GM19035 (cell line): ENCODE data around the gene SEC24A.
"Not testable (repeated sequence)": the region's sequence is repeated elsewhere in the genome, so short reads cannot be mapped to it uniquely, and the experiment has no call there.

Experiments used
- ATAC-seq: cut with Tn5 transposase; IDR thresholded peaks from one replicate; pipeline ENCODE4 v1.9.1; 2021; ENCODE audit not compliant: unreplicated experiment

The SEC24A gene

DNA sequence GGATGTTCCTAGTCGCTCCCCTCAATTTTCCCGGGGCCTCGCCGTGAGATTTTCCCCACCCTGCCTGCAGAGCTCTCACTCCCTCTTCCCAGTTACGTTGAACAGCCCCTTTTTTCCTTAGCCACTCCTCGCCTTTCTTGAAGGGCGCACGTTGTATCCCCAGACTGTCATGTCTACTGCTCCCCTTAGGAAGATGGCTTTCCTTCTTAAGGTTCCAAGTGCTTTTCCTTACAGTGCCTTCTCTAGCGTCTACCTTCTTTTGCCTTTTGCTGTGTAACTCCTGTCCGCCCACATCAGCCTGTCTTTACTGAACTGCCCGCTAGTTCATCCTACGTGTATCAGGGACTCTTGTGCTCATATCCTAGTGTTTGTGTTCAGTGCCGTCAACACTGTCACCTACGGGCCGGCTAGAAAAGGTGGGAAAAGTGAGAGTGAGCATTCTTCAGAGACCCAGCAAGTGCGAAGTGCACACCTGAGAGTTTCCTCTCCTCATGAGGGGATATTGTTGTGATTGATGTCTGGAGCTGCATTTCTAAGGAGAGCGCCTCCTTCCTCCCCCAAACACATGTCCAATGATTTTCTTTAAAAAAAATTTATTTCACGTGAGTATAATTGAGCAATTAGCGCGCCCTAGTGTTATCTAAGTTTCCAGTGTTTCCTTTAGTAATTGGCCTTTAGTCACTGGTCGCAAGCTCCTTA, 90.5 kb downstream of the SEC24A start:
- no peak for ATAC-seq

DNA sequence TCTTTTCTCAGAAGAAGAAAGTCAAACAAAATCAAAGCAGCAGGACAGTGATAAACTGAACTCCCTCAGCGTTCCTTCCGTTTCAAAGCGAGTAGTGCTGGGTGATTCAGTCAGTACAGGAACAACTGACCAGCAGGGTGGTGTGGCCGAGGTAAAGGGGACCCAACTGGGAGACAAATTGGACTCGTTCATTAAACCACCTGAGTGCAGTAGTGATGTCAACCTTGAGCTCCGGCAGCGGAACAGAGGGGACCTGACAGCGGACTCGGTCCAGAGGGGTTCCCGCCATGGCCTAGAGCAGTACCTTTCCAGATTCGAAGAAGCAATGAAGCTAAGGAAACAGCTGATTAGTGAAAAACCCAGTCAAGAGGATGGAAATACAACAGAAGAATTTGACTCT, 92.5 kb downstream of the SEC24A start:
- no peak for ATAC-seq

DNA sequence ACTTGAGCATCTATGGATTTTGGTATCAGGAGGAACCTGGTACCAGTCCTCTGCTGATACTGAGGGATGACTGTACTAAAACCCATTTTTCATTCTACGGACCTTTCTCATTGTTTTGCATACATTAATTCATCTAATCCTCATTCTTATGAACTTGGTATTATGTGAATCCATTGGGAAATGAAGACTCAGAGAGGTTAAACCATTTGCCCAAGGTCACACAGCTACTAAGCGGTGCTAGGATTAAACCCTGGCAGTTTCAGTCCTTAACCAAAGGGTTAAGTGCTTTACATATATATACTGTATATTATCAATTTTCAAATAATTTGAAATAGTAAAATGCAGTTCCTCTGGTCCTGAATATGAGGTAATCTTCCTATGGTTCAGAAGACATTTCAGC, 93.5 kb downstream of the SEC24A start:
- no peak for ATAC-seq

DNA sequence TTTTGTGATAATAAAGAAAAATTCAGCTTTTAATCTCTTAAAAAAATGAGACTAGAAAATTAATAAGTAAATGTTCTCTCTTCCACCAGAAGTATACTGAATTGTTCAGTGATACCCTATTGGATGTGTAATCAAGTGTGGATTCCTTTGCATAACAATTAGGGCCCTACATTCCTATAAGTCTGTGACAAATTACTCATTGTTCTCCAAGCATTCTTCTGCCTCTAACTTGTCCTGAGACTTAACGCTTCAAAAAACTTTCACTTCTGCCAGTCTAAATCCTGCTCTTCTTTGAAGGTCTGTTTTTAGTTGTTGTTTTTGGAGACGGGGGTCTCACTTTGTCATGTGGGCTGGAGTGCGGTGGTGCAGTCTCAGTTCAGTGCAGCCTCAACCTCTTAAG, 100.8 kb downstream of the SEC24A start:
- no peak for ATAC-seq

DNA sequence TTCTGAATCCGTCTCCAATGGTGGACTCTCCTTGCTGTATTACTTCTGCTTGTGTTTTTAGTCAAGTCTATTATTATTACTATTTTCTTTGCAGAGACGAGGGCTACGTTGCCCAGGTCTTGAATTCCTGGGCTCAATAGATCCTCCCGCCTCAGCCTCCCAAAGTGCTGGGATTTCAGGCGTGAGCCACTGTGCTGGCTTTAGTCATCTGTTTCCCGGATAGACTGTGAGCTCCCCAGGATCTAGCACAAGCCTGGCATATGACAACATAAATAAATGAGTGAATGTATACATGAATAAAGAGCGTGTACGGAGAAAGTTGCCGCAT, 109.6 kb downstream of the SEC24A start:
- ATAC-seq = peak; percentile 34

DNA sequence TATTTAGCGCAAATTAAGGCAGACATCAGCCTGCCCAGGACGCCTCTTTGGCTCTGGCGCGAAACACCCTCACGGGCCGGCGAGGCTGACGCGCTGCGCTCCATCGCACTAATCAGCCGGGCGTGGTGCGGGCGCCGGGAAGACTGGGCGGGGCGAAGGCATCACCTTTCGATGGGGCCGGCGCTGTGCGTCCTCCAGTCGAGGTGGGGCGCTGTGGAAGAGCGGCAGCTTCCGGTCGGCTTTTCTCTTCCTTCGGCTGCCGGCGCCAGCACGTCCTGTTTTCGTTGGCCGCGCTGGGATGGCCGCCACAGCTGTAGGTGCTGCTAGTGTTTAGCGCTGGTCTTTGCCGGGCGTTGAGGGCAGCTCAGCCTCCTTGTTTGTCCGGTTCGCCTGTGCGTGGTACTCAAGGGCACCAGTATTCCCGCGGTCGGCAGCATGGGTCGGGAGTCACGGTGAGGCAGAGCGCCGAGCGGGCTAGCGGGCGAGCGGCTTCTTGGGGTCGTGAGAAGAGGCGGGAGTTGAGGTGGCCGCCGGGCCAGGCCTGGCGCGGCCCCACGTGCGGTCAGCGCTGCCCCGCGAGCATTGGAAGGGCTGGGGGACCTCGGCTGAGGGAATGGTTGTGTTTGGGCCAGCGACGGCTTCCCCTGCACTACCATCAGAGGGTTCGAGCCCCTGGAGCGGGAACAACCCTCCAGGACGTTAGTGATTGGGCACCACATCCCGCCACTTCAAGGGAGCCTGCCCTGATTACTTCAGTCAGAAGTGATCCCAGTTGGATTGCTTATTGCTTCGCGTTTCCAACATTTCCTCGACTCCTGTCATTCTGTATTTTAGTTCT, 110.1 kb downstream of the SEC24A start, which contains the start of gene DDX46:
Gene DDX46, plus strand, starts transcription at position 276 of the 838 bp plus-strand sequence. Its CDS starts 160 bp downstream, at position 436.
- ATAC-seq = peak; percentile 97

DNA sequence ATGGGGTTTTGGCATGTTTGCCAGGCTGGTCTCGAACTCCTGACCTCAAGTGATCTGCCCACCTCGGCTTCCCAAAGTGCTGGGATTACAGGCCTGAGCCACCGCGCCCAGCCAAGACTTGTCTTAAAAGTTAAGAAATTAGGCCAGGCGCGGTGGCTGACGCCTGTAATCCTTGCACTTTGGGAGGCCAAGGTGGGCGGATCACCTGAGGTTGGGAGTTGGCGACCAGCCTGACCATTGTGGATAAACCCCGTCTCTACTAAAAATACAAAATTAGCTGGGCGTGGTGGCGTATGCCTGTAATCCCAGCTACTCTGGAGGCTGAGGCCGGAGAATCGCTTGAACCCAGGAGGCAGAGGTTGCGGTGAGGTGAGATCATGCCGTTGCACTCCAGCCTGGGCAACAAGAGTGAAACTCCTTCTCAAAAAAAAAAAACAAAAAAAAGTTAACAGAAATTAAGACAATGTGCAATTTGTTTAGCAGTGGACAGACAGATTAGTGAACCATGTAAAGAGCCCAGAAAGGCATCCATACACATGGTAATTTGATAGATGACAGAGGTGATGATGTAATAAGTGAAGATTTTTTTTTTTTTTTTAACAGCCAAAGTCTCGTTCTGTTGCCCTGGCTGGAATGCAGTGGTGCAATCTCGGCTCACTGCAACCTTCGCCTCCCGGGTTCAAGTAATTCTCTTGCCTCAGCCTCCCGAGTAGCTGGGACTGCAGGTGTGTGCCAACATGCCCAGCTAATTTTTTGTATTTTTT, 119.1 kb downstream of the SEC24A start:
- not testable (repeated sequence) for ATAC-seq

DNA sequence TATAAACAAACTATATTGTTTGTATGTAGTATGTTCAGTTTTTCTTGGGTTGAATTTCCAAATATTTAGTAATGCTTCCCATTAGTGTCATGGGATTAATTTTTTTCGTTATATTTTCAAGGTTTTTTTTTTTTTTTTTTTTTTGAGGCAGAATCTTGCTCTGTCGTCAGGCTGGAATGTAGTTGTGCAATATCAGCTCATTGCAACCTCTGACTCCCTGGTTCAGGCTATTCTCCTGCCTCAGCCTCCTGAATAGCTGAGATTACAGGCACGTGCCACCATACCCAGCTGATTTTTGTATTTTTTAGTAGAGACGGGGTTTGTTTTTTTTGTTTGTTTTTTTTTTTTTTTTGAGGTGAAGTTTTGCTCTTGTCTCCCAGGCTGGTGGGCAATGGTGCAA, 120.6 kb downstream of the SEC24A start:
- no peak for ATAC-seq

DNA sequence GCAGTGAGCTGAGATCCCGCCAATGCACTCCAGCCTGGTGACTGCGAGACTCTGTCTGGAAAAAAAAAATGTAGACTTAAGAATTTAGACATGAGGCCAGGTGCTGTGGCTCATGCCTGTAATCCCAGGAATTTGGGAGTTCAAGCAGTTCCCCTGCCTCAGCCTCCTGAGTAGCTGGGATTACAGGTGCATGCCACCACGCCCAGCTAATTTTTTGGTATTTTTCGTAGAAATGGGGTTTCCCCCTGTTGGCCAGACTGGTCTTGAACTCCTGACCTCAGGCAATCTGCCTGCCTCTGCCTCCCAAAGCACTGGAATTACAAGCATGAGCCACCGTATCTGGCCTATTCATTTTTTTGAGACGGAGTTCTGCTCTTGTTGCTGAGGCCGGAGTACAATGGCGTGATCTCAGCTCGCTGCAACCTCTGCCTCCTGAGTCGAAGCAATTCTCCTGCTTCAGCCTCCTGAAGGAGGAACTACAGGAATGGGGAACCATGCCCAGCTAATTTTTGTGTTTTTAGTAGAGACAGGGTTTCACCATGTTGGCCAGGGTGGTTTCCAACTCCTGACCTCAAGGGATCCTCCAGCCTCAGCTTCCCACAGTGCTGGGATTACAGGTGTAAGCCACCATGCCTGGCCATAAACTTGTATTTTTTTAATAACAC, 124.0 kb downstream of the SEC24A start:
- ATAC-seq = no peak

DNA sequence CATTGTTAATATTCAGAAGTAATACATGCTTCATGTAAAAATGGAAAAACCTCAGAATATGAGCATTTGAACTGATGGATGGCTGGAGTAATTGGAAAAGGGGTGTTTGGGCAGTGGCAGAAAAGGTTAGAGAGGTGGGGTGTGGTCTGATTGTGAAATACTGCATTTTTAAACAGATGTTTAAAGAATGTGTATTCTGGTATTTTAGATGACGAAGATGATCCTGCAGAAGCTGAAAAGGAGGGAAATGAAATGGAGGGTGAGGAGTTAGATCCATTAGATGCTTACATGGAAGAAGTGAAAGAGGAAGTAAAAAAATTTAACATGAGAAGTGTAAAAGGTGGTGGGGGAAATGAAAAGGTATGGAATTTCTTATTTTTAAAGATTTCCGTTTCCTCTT, 128.8 kb downstream of the SEC24A start:
- ATAC-seq = no peak
